SU-DHL-6 (cell line): ENCODE results near the gene GRID2.

Source experiments
- H2AFZ ChIP-seq: fragments of 200-600 bp; sonication (generic); 2 replicates; pipeline ENCODE4 v1.6.1; 2014; ENCODE audit warnings: low read depth, mild to moderate bottlenecking, moderate library complexity, mixed read lengths, antibody characterized with exemption, low read length; ENCODE audit not compliant: severe bottlenecking
- H3F3A ChIP-seq: fragments of 200-600 bp; shearing (Covaris generic); 2 replicates; pipeline ENCODE4 v1.6.0; 2016; ENCODE audit warnings: antibody characterized with exemption, mild to moderate bottlenecking; ENCODE audit not compliant: insufficient read depth
- H3K27ac ChIP-seq: fragments of 200-600 bp; sonication (generic); 2 replicates; pipeline ENCODE4 v1.5.1; 2016; ENCODE audit warnings: low read depth, mild to moderate bottlenecking, low read length, moderate library complexity, mixed read lengths
- H3K27me3 ChIP-seq: fragments of 200-600 bp; sonication (generic), shearing (Covaris generic); 2 replicates; pipeline ENCODE4 v1.6.0; 2014; ENCODE audit warnings: mild to moderate bottlenecking, low read length
- H3K36me3 ChIP-seq: fragments of 200-600 bp; sonication (generic); 2 replicates; pipeline ENCODE4 v1.6.1; 2014; ENCODE audit warnings: mild to moderate bottlenecking, low read length, mixed read lengths
- H3K4me2 ChIP-seq: fragments of 300-600, 200-600 bp; shearing (Covaris generic), sonication (generic); 2 replicates; pipeline ENCODE4 v1.6.0; 2014; ENCODE audit warnings: low read length, low read depth, mild to moderate bottlenecking; ENCODE audit not compliant: poor library complexity, severe bottlenecking
- H3K4me3 ChIP-seq: fragments of 200-600 bp; sonication (generic); 2 replicates; pipeline ENCODE4 v1.5.1; 2014; ENCODE audit warnings: antibody characterized with exemption, low read length, mild to moderate bottlenecking, mixed read lengths; ENCODE audit not compliant: insufficient read depth, poor library complexity, severe bottlenecking
- H3K79me2 ChIP-seq: fragments of 200-600 bp; sonication (generic); 2 replicates; pipeline ENCODE4 v1.6.1; 2014; ENCODE audit warnings: mild to moderate bottlenecking, low read length, moderate library complexity; ENCODE audit not compliant: insufficient read depth
- H3K9ac ChIP-seq: fragments of 200-600 bp; sonication (generic); 2 replicates; pipeline ENCODE4 v1.7.0; 2014; ENCODE audit warnings: mild to moderate bottlenecking, low read length
- H3K9me2 ChIP-seq: fragments of 200-600 bp; sonication (generic); replicated peaks from 2 replicates; pipeline ENCODE4 v1.6.1; 2014; ENCODE audit warnings: low read length; ENCODE audit not compliant: insufficient read depth
- H3K9me3 ChIP-seq: fragments of 200-600 bp; sonication (generic); 2 replicates; pipeline ENCODE4 v1.6.1; 2014; ENCODE audit warnings: low read length, mixed read lengths; ENCODE audit not compliant: insufficient read depth
- H4K20me1 ChIP-seq: fragments of 200-600 bp; sonication (generic); 2 replicates; pipeline ENCODE4 v1.6.1; 2014; ENCODE audit warnings: low read depth, mild to moderate bottlenecking, antibody characterized with exemption, low read length, moderate library complexity, mixed read lengths
- CTCF ChIP-seq: fragments of 200-600 bp; sonication (generic); IDR thresholded peaks from one replicate; pipeline ENCODE4 v1.5.1; 2017; ENCODE audit warnings: antibody characterized with exemption, mild to moderate bottlenecking, low read length, moderate library complexity; ENCODE audit not compliant: insufficient read depth, poor library complexity, severe bottlenecking
- EZH2phosphoT487 ChIP-seq: fragments of 200-600 bp; sonication (generic), shearing (Covaris generic); conservative IDR thresholded peaks from 2 replicates; pipeline ENCODE4 v1.6.1; 2018; ENCODE audit warnings: mild to moderate bottlenecking, antibody characterized with exemption, low read length, moderate library complexity, mixed read lengths

GRID2 gene

GRCh38 chr4:92303621-92304027 lies at the start of gene GRID2:
GRID2 (plus strand) TSS chr4:92303966.
- Histone ChIP-seq H2AFZ (no peak within 1 kb of the TSS), H4K20me1 (no peaks in the 10 kb centered on the region), H3K9ac (no peak within 1 kb of the TSS), H3K4me2 (no peak within 1 kb of the TSS), H3K4me3 (no peak within 1 kb of the TSS), H3K36me3 (no peaks in the 10 kb centered on the region), H3K9me2 (no peaks in the 10 kb centered on the region), H3K27ac (no peak within 1 kb of the TSS), H3F3A (no peaks in the 10 kb centered on the region), H3K27me3 (no peaks in the 10 kb centered on the region), H3K79me2 (no peaks in the 10 kb centered on the region), H3K9me3 (no peaks in the 10 kb centered on the region)
- TF ChIP-seq CTCF (no peak), EZH2phosphoT487 (no peak)

- H3K9me2 ChIP-seq, result no peaks in the 10 kb centered on the region
- no peak overlapping the region for H3K9ac ChIP-seq
- no peak overlapping the region for H3K4me2 ChIP-seq
- H3K27ac ChIP-seq, result no peak overlapping the region
- no peak for TF ChIP-seq CTCF
- TF ChIP-seq EZH2phosphoT487, result no peak
- no peaks in the 10 kb centered on the region for H3K27me3 ChIP-seq
- H3K9me3 ChIP-seq, result no peaks in the 10 kb centered on the region
- no peaks in the 10 kb centered on the region for H4K20me1 ChIP-seq
- no peaks in the 10 kb centered on the region for H3K79me2 ChIP-seq
- no peak overlapping the region for H3K4me3 ChIP-seq
- H3K36me3 ChIP-seq, result no peaks in the 10 kb centered on the region
- no peaks in the 10 kb centered on the region for H3F3A ChIP-seq
- H2AFZ ChIP-seq, result no peak overlapping the region
Observed at GRCh38 chr4:92253986-92254671, 49.6 kb upstream of the GRID2 start.

GRCh38 chr4:92254767-92255442 lies 48.9 kb upstream of the GRID2 start:
- H3K9me3 ChIP-seq, result no peaks in the 10 kb centered on the region
- no peaks in the 10 kb centered on the region for H3K9me2 ChIP-seq
- H3K4me3 ChIP-seq, result no peak overlapping the region
- H4K20me1 ChIP-seq, result no peaks in the 10 kb centered on the region
- no peak overlapping the region for H3K9ac ChIP-seq
- no peaks in the 10 kb centered on the region for H3K27me3 ChIP-seq
- no peaks in the 10 kb centered on the region for H3K36me3 ChIP-seq
- H3K4me2 ChIP-seq, result no peak overlapping the region
- H3K79me2 ChIP-seq, result no peaks in the 10 kb centered on the region
- TF ChIP-seq CTCF (no peak), EZH2phosphoT487 (no peak)
- no peaks in the 10 kb centered on the region for H3F3A ChIP-seq
- H3K27ac ChIP-seq, result no peak overlapping the region
- H2AFZ ChIP-seq, result no peak overlapping the region
